Thoracic aorta (tissue), 2 donors: ENCODE measurements around the gene DDX59. TPM values are rescaled to one million over a fixed set of nuclear protein-coding genes. Genes with fewer than 3 reads are reported as not detected.

Experiments used
- ATAC-seq: fragments of 150-250 bp; one replicate; pipeline ENCODE4 v1.8.0; 2017; ENCODE audit warnings: low read depth; ENCODE audit not compliant: insufficient number of reproducible peaks, low FRiP score
- DNase-seq: peaks from one replicate; pipeline ENCODE4 v3.0.0-alpha.2; 2020; ENCODE audit warnings: low spot score
- H3K27ac ChIP-seq, 2 donors: fragments of 200-600 bp; sonication (generic); 1 replicate in 1 of 2; 2 replicates in 1 of 2; pipeline ENCODE4 v1.5.1; 2016; ENCODE audit warnings: mild to moderate bottlenecking in 2 of 2, moderate library complexity in 2 of 2
- H3K27me3 ChIP-seq: fragments of 200-600 bp; sonication (generic); replicated peaks from 2 replicates; pipeline ENCODE4 v1.6.0; 2016; ENCODE audit warnings: mild to moderate bottlenecking; ENCODE audit not compliant: insufficient read depth
- H3K36me3 ChIP-seq: fragments of 200-600 bp; sonication (generic); one replicate; pipeline ENCODE4 v1.5.1; 2016
- H3K4me1 ChIP-seq, 2 donors: fragments of 200-600 bp; sonication (generic); 1 replicate in 1 of 2; 2 replicates in 1 of 2; pipeline versions ENCODE4 v1.5.1 to v1.6.0; 2016; ENCODE audit warnings: low read depth in 2 of 2, mild to moderate bottlenecking in 1 of 2; ENCODE audit not compliant: control insufficient read depth in 1 of 2
- H3K4me3 ChIP-seq: fragments of 200-600 bp; sonication (generic); 2 replicates; pipeline ENCODE4 v1.5.1; 2016; ENCODE audit warnings: mild to moderate bottlenecking
- H3K9me3 ChIP-seq: fragments of 200-600 bp; sonication (generic); 2 replicates; pipeline ENCODE4 v1.5.1; 2016
- CTCF ChIP-seq: fragments of 200-600 bp; sonication (generic); IDR thresholded peaks from one replicate; pipeline ENCODE4 v1.5.1; 2019; ENCODE audit warnings: antibody characterized with exemption
- total RNA-seq, 2 donors: library from RNA; depleted of rRNA; stranded (reverse); fragments of >200 nt; gene quantifications; one replicate each; pipeline versions ENCODE4 v1.1.0 to v1.2.3, GENCODE V29; 2016

The DDX59 gene
- total RNA-seq, 2 donors from 2014 or later: 16.5 to 27.1 TPM

GRCh38 chr1:200693327-200693726, 23.6 kb upstream of the DDX59 start:
- no peaks in the 10 kb centered on the region for H3K27me3 ChIP-seq
- H3K27ac ChIP-seq: no peak overlapping the region
- TF ChIP-seq CTCF: no peak
- H3K4me3 ChIP-seq: no peak overlapping the region
- DNase-seq: no peak
- no peak for ATAC-seq
- H3K4me1 ChIP-seq: no peaks in the 10 kb centered on the region
- no peaks in the 10 kb centered on the region for H3K36me3 ChIP-seq
- no peaks in the 10 kb centered on the region for H3K9me3 ChIP-seq

GRCh38 chr1:200692316-200692715, 22.6 kb upstream of the DDX59 start:
- Histone ChIP-seq H3K36me3 (no peaks in the 10 kb centered on the region), H3K4me1 (no peaks in the 10 kb centered on the region), H3K27ac (no peak overlapping the region), H3K4me3 (no peak overlapping the region), H3K27me3 (no peaks in the 10 kb centered on the region), H3K9me3 (no peaks in the 10 kb centered on the region)
- ATAC-seq (no peak), DNase-seq (no peak)
- TF ChIP-seq CTCF: no peak

- no peaks in the 10 kb centered on the region for H3K9me3 ChIP-seq
- no peak for TF ChIP-seq CTCF
- DNase-seq (no peak), ATAC-seq (no peak)
- no peaks in the 10 kb centered on the region for H3K4me1 ChIP-seq
- H3K4me3 ChIP-seq: no peak overlapping the region
- no peaks in the 10 kb centered on the region for H3K27me3 ChIP-seq
- no peak overlapping the region for H3K27ac ChIP-seq
- H3K36me3 ChIP-seq: no peaks in the 10 kb centered on the region
Observed at GRCh38 chr1:200686620-200687019, 16.9 kb upstream of the DDX59 start.

- Histone ChIP-seq H3K36me3 (no peaks in the 10 kb centered on the region), H3K27ac (no peak overlapping the region), H3K4me1 (no peaks in the 10 kb centered on the region), H3K9me3 (no peaks in the 10 kb centered on the region), H3K4me3 (no peak overlapping the region), H3K27me3 (no peaks in the 10 kb centered on the region)
- no peak for TF ChIP-seq CTCF
- ATAC-seq (no peak), DNase-seq (no peak)
Observed at GRCh38 chr1:200684015-200684414, 14.3 kb upstream of the DDX59 start.

GRCh38 chr1:200683298-200683697, 13.6 kb upstream of the DDX59 start:
- Histone ChIP-seq H3K36me3 (no peaks in the 10 kb centered on the region), H3K27ac (no peak overlapping the region), H3K4me1 (no peaks in the 10 kb centered on the region), H3K9me3 (no peaks in the 10 kb centered on the region), H3K4me3 (no peak overlapping the region), H3K27me3 (no peaks in the 10 kb centered on the region)
- DNase-seq (no peak), ATAC-seq (no peak)
- no peak for TF ChIP-seq CTCF
